HG02884 (cell line): ENCODE data around the gene LRCH1.

ENCODE experiments used
- ATAC-seq: cut with Tn5 transposase; IDR thresholded peaks from one replicate; pipeline ENCODE4 v1.9.1; 2021; ENCODE audit warnings: mild to moderate bottlenecking, moderate library complexity; ENCODE audit not compliant: unreplicated experiment

Gene LRCH1

GRCh38 chr13:46561286-46561685, 8.3 kb downstream of the LRCH1 start:
- ATAC-seq, result no peak

GRCh38 chr13:46561691-46562090, 8.7 kb downstream of the LRCH1 start:
- ATAC-seq, result no peak

GRCh38 chr13:46562152-46562551, 9.2 kb downstream of the LRCH1 start:
- no peak for ATAC-seq

GRCh38 chr13:46562581-46562980, 9.6 kb downstream of the LRCH1 start:
- no peak for ATAC-seq

GRCh38 chr13:46565808-46566750, 13.1 kb downstream of the LRCH1 start:
- ATAC-seq, result peak; percentile 80

GRCh38 chr13:46567671-46568070, 14.7 kb downstream of the LRCH1 start:
- no peak for ATAC-seq

GRCh38 chr13:46569456-46569855, 16.5 kb downstream of the LRCH1 start:
- no peak for ATAC-seq

- no peak for ATAC-seq
Observed at GRCh38 chr13:46570273-46570672, 17.3 kb downstream of the LRCH1 start.

GRCh38 chr13:46571189-46571908, 18.4 kb downstream of the LRCH1 start:
- ATAC-seq, result peak; percentile 64

- no peak for ATAC-seq
Observed at GRCh38 chr13:46571909-46572595, 19.1 kb downstream of the LRCH1 start.

GRCh38 chr13:46572752-46573431, 19.9 kb downstream of the LRCH1 start:
- ATAC-seq, result no peak

GRCh38 chr13:46575301-46575771, 22.4 kb downstream of the LRCH1 start:
- peak; percentile 35 for ATAC-seq

GRCh38 chr13:46575818-46576221, 22.9 kb downstream of the LRCH1 start:
- no peak for ATAC-seq

GRCh38 chr13:46576762-46577161, 23.8 kb downstream of the LRCH1 start:
- no peak for ATAC-seq

GRCh38 chr13:46577696-46578589, 25.0 kb downstream of the LRCH1 start:
- ATAC-seq, result peak; percentile 3

- peak; percentile 60 for ATAC-seq
Observed at GRCh38 chr13:46578590-46578975, 25.6 kb downstream of the LRCH1 start.

GRCh38 chr13:46580362-46580839, 27.4 kb downstream of the LRCH1 start:
- peak; percentile 27 for ATAC-seq

GRCh38 chr13:46582190-46582589, 29.2 kb downstream of the LRCH1 start:
- ATAC-seq, result no peak

GRCh38 chr13:46586751-46587514, 34.0 kb downstream of the LRCH1 start:
- no peak for ATAC-seq
